Natural killer cell treated with Interleukin-12 subunit alpha and Interleukin-12 subunit beta and Interleukin-15 and Interleukin-18, amount 100 ng/mL, for 72 hours (primary cell): ENCODE data around the gene MTHFD1L. TPM values are rescaled to one million over a fixed set of nuclear protein-coding genes. Genes with fewer than 3 reads are reported as not detected.

Source experiments
- ATAC-seq, 2 donors: fragments of 150-1000 bp; cut with Tn5 transposase in 1 of 2; sonication (Bioruptor Pico), chemical (Tn5 transposase) in 1 of 2; 2 replicates each; pipeline ENCODE4 v1.10.0; 2021
- DNase-seq: peaks from one replicate; pipeline ENCODE4 v3.0.0; 2022; ENCODE audit warnings: low spot score
- H3K27ac Mint-ChIP-seq, 2 donors: 1 replicate in 1 of 2; 2 replicates in 1 of 2; pipeline ENCODE4 v1.8.0; 2022; ENCODE audit warnings: mixed read lengths in 2 of 2, mild to moderate bottlenecking in 1 of 2, moderate library complexity in 1 of 2
- H3K27me3 Mint-ChIP-seq, 2 donors: 1 replicate in 1 of 2; 2 replicates in 1 of 2; pipeline ENCODE4 v1.8.0; 2022; ENCODE audit warnings: mixed read lengths in 2 of 2
- H3K36me3 Mint-ChIP-seq: one replicate; pipeline ENCODE4 v1.8.0; 2022; ENCODE audit warnings: mixed read lengths
- H3K4me1 Mint-ChIP-seq, 2 donors: 1 replicate in 1 of 2; 2 replicates in 1 of 2; pipeline ENCODE4 v1.8.0; 2022; ENCODE audit warnings: low read depth in 2 of 2, mixed read lengths in 2 of 2, mild to moderate bottlenecking in 1 of 2
- H3K4me3 Mint-ChIP-seq: one replicate; pipeline ENCODE4 v1.8.0; 2022; ENCODE audit warnings: mixed read lengths
- H3K9me3 Mint-ChIP-seq: 2 replicates; pipeline ENCODE4 v1.8.0; 2022; ENCODE audit warnings: mixed read lengths
- total RNA-seq, 2 donors: library from RNA; stranded (reverse); gene quantifications; one replicate each; pipeline ENCODE4 v1.2.3, GENCODE V29; 2022

MTHFD1L gene
- total RNA-seq, 2 donors from 2014 or later, result 47.2 to 119 TPM

DNA sequence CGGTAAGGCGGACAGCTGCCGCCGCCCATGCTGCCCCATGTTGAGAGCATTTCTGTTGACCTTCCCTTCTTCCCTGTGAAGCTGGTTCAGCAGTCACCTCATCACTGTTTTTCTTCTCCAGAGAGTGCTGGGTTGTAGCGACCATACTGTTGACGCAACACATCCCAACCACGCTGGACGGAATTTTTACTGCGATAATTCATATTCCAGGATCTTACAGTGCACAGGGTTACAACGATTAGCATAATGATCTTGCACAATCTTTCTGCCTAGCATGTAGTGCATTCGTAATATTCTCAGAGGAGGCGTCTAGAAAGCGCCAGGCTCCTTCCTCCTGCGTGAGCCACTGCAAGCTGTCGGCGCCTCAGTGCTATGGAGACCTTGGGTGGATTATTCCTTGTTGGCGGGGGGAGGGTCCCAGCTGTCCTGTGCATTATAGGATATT, 137.0 kb downstream of the MTHFD1L start:
- Mint-ChIP-seq H3K27me3 (no peaks in the 10 kb centered on the region), H3K27ac (no peak overlapping the region), H3K9me3 (no peaks in the 10 kb centered on the region)

GRCh38 chr6:151004383-151005024, 139.0 kb downstream of the MTHFD1L start:
- Mint-ChIP-seq H3K36me3 (no peaks in the 10 kb centered on the region), H3K4me3 (peak overlapping the region; percentile 63), H3K9me3 (no peaks in the 10 kb centered on the region), H3K27me3 (no peaks in the 10 kb centered on the region), H3K4me1 (peaks cover 14% of the 10 kb centered on the region in 2 donors), H3K27ac (peak overlapping the region; percentile 38 to 42)
- DNase-seq (no peak), ATAC-seq (peak; percentile 82 to 85)

More for the DNA sequence above, 137.0 kb downstream of the MTHFD1L start:
- H3K4me3 Mint-ChIP-seq, result no peak overlapping the region
- DNase-seq (no peak), ATAC-seq (no peak)
- H3K4me1 Mint-ChIP-seq, result peaks cover 14% of the 10 kb centered on the region in 2 donors
- H3K36me3 Mint-ChIP-seq, result no peaks in the 10 kb centered on the region

GRCh38 chr6:151005164-151005563, 139.7 kb downstream of the MTHFD1L start:
- Mint-ChIP-seq H3K27me3 (no peaks in the 10 kb centered on the region), H3K4me3 (no peak overlapping the region), H3K27ac (peak overlapping the region; percentile 22 to 36), H3K9me3 (no peaks in the 10 kb centered on the region), H3K36me3 (no peaks in the 10 kb centered on the region), H3K4me1 (peaks cover 14% of the 10 kb centered on the region in 2 donors)
- DNase-seq, result no peak
- ATAC-seq, result no peak

DNA sequence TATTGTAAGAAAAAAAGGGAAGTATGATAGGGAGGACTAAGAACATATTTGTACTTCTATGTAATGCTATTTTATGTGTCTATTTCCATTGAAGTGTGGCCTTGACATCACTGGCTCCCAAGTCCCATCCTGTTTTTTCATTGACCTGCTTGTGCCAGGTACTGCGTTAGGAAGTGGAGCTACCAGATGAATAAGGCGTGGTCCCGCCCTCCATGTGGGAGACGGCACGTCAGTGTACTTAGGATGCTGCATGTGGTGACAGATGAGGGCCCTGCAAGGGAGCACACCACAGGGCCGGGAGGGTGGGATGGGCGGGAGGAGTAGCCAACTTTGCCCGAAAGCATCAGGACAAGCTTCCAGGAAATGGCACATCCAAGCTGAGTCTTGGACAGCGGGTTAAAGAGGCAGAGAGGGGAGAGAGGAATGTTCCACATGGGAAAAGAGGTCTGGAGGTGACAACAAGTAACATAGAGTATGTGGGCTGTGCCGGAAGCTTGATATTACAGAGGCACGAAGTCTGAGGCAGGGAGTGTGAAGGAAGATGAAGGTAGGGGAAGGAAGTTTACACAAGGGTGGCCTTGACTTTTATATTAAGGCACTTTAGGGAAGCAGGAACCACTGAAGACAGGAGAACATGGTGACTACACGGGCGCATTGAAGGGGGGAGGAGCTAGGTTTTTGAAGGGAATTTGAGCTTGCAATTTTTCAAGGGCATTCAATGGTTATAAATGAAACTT, 140.6 kb downstream of the MTHFD1L start:
- no peak for DNase-seq
- H3K27ac Mint-ChIP-seq, result no peak overlapping the region
- peak in 1 of 2 donors; percentile 51 for ATAC-seq
- peaks cover 14% of the 10 kb centered on the region in 2 donors for H3K4me1 Mint-ChIP-seq
- no peaks in the 10 kb centered on the region for H3K9me3 Mint-ChIP-seq
- H3K36me3 Mint-ChIP-seq, result no peaks in the 10 kb centered on the region
- H3K4me3 Mint-ChIP-seq, result peak overlapping the region; percentile 28
- H3K27me3 Mint-ChIP-seq, result no peaks in the 10 kb centered on the region

- ATAC-seq, result no peak
- no peaks in the 10 kb centered on the region for H3K9me3 Mint-ChIP-seq
- peaks cover 14% of the 10 kb centered on the region in 2 donors for H3K4me1 Mint-ChIP-seq
- no peaks in the 10 kb centered on the region for H3K27me3 Mint-ChIP-seq
- no peak overlapping the region for H3K27ac Mint-ChIP-seq
- no peak for DNase-seq
- no peaks in the 10 kb centered on the region for H3K36me3 Mint-ChIP-seq
- H3K4me3 Mint-ChIP-seq, result no peak overlapping the region
These were observed 141.6 kb downstream of the MTHFD1L start for GRCh38 chr6:151007076-151007475.

- ATAC-seq (no peak), DNase-seq (no peak)
- Mint-ChIP-seq H3K36me3 (no peaks in the 10 kb centered on the region), H3K27ac (peak overlapping the region in 1 of 2 donors; percentile 9), H3K4me1 (peaks cover 14% of the 10 kb centered on the region in 2 donors), H3K9me3 (no peaks in the 10 kb centered on the region), H3K4me3 (no peak overlapping the region), H3K27me3 (no peaks in the 10 kb centered on the region)
These were observed 142.4 kb downstream of the MTHFD1L start for GRCh38 chr6:151007922-151008321.

DNA sequence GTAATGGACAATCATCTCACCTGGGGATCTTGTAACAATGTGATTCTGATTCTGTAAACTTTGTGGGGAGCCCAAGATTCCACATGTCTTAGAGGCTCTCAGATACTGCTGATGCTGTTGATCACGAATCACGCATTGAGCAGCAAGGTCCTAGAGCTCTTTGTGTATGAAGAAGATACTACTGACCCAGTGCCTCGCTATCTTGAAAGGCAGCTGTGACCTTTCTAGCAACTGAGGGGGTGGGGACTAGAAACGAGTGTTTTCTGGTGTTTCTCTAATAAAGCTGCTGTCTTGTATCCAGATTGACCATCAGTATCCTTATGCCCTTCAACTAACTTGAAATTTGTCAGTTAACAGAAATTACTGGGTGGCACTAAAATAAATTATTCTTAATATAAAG, 142.9 kb downstream of the MTHFD1L start:
- H3K36me3 Mint-ChIP-seq, result no peaks in the 10 kb centered on the region
- H3K9me3 Mint-ChIP-seq, result no peaks in the 10 kb centered on the region
- H3K4me3 Mint-ChIP-seq, result no peak overlapping the region
- no peak for ATAC-seq
- H3K27me3 Mint-ChIP-seq, result no peaks in the 10 kb centered on the region
- H3K27ac Mint-ChIP-seq, result peak overlapping the region in 1 of 2 donors; percentile 9
- no peak for DNase-seq
- peaks cover 13 to 14% of the 10 kb centered on the region in 2 donors for H3K4me1 Mint-ChIP-seq

DNA sequence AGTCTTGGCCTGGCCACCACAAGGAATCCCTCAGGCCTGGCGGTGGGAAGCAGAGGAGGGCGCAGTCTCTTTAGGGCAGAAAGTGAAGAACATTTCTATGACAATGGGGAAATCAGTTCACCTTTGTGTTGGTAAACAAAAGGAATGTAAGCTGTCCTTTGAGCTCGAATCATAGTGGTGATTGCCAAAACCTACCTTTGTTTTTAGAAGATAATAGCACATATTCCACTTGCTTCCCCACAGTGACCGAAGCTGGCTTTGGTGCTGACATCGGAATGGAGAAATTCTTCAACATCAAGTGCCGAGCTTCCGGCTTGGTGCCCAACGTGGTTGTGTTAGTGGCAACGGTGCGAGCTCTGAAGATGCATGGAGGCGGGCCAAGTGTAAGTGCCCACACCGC, 144.1 kb downstream of the MTHFD1L start:
- no peak for ATAC-seq
- H3K4me3 Mint-ChIP-seq, result no peak overlapping the region
- H3K4me1 Mint-ChIP-seq, result peaks cover 7 to 13% of the 10 kb centered on the region in 2 donors
- no peaks in the 10 kb centered on the region for H3K36me3 Mint-ChIP-seq
- no peaks in the 10 kb centered on the region for H3K9me3 Mint-ChIP-seq
- DNase-seq, result no peak
- no peak overlapping the region for H3K27ac Mint-ChIP-seq
- H3K27me3 Mint-ChIP-seq, result no peaks in the 10 kb centered on the region

- no peak for ATAC-seq
- Mint-ChIP-seq H3K9me3 (no peaks in the 10 kb centered on the region), H3K4me3 (no peak overlapping the region), H3K27me3 (no peaks in the 10 kb centered on the region), H3K36me3 (no peaks in the 10 kb centered on the region), H3K27ac (no peak overlapping the region), H3K4me1 (peaks cover 5 to 16% of the 10 kb centered on the region in 2 donors)
- DNase-seq, result no peak
These were observed 144.6 kb downstream of the MTHFD1L start for GRCh38 chr6:151010071-151010470.

GRCh38 chr6:151012321-151013294, 147.1 kb downstream of the MTHFD1L start:
- no peak overlapping the region for H3K27ac Mint-ChIP-seq
- H3K4me3 Mint-ChIP-seq, result no peak overlapping the region
- peaks cover 4% of the 10 kb centered on the region for H3K36me3 Mint-ChIP-seq
- H3K27me3 Mint-ChIP-seq, result no peaks in the 10 kb centered on the region
- H3K4me1 Mint-ChIP-seq, result peaks cover 2 to 9% of the 10 kb centered on the region in 2 donors
- ATAC-seq, result no peak
- DNase-seq, result no peak
- H3K9me3 Mint-ChIP-seq, result no peaks in the 10 kb centered on the region

DNA sequence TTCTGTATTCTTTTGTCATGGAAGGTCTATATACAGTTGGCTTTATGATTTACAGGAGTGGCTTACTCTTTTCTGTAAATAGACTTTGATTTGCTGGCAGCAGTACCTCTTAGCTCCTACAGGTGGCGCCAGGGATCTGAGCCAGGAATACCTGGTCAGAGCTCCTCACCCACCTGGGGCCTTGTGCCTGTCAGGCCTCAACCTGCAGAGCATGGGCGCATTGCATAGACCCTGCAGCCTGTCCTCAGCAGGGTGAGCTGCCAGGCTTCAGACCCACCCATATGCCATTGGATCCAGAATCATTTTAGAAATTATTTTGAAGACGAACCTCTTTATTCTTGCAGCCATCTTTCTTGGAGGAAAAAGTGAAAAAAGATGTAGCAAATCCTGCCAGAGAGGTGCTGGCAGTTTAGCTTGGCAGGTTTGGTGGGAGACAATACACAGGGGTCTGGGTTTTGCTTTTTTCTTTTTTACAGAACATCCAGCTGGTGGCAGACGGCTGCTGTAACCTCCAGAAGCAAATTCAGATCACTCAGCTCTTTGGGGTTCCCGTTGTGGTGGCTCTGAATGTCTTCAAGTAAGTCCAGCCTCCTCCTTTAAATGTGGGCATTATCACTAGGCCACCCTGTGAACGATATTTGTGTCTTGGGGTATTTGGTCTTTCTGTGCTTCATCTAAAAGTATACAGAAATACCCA, 149.1 kb downstream of the MTHFD1L start:
- Mint-ChIP-seq H3K4me3 (no peak overlapping the region), H3K27me3 (no peaks in the 10 kb centered on the region), H3K4me1 (peaks cover 2 to 9% of the 10 kb centered on the region in 2 donors), H3K27ac (no peak overlapping the region), H3K36me3 (peaks cover 4% of the 10 kb centered on the region), H3K9me3 (no peaks in the 10 kb centered on the region)
- ATAC-seq (peak; percentile 54 to 62), DNase-seq (no peak)

DNA sequence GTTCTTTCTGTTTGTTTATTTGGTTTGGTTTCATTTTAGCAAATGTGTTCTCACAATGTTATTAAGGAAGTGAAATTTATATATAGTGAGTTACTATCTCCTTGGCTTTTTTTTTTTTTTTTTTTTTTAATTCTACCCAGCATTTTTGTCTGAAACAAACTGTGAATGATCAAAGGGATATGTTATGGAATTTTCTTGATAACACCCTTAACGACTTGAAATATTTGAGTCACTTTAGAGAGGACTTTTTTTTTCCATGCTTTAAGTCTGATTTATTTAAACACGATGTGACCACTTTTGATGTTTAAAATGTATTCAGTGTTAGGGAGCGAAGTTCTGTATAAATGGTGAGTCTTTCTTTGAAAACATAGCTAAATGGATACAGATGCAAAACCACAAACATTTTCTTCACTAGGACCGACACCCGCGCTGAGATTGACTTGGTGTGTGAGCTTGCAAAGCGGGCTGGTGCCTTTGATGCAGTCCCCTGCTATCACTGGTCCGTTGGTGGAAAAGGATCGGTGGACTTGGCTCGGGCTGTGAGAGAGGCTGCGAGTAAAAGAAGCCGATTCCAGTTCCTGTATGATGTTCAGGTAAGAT, 149.7 kb downstream of the MTHFD1L start:
- Mint-ChIP-seq H3K4me3 (no peak overlapping the region), H3K27me3 (no peaks in the 10 kb centered on the region), H3K9me3 (no peaks in the 10 kb centered on the region), H3K36me3 (peaks cover 4% of the 10 kb centered on the region), H3K27ac (no peak overlapping the region), H3K4me1 (peaks cover 2 to 9% of the 10 kb centered on the region in 2 donors)
- ATAC-seq (no peak), DNase-seq (no peak)

DNA sequence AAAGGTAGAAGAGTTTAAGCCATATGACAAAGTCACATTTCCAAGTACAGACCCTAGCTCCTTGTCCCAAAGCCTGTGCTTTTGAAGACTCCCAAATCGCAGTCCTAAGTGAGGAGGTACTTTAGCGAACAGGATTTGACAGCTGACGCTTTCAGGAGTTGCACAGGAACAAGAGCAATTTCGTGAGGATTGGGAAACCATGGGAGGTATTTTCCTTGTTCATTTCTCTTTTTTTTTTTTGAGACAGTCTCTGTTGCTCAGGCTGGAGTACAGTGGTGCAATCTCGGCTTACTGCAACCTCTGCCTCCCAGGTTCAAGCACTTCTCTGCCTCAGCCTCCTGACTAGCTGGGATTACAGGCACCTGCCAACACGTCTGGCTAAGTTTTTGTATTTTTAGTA, 150.6 kb downstream of the MTHFD1L start:
- Mint-ChIP-seq H3K27ac (no peak overlapping the region), H3K4me3 (no peak overlapping the region), H3K9me3 (no peaks in the 10 kb centered on the region), H3K4me1 (peaks cover 2 to 9% of the 10 kb centered on the region in 2 donors), H3K27me3 (no peaks in the 10 kb centered on the region), H3K36me3 (peaks cover 4% of the 10 kb centered on the region)
- no peak for DNase-seq
- ATAC-seq, result no peak
